H1 (cell line): Measurements from ENCODE around the gene ADRB1.

ENCODE experiments used
- CTCF ChIP-seq, 3 experiments: IDR thresholded peaks; 1 replicate in 2 of 3; 2 replicates in 1 of 3; pipeline versions ENCODE4 v1.5.1 to v1.6.1; 2011; ENCODE audit warnings: low read length in 3 of 3, mild to moderate bottlenecking in 3 of 3, inconsistent platforms in 2 of 3, low read depth in 1 of 3, moderate library complexity in 1 of 3; ENCODE audit not compliant: insufficient read depth in 1 of 3; ENCODE audit errors: control extremely low read depth in 1 of 3
- YY1 ChIP-seq: IDR thresholded peaks from 2 replicates; pipeline ENCODE4 v1.6.1; 2011; ENCODE audit warnings: low read depth, mild to moderate bottlenecking, low read length

DNA sequence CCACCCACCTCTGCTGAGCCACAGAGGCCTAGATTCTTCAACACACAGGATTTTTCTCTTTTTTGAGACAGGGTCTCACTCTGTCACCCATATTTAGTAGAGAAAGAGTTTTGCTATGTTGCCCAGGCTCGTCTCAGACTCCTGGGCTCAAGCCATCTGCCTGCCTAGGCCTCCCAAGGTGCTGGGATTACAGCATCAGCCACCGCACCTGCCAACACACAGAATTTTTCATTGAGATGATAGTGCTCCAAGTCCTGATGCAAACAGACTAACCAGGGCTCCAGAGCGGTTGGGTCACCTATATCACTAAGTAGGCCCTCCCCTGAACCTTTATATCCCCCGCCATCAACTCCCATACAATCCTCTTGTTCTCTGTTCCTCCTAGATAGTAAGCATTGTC, 24.4 kb upstream of the ADRB1 start:
- no peak for TF ChIP-seq CTCF (IDR thresholded peaks at IDR 0.05; ENCODE audit: control extremely low read depth in 1 of 3, insufficient read depth in 1 of 3, low read depth in 1 of 3, low read length in 3 of 3)
- TF ChIP-seq YY1: no peak
